ENCODE data around the gene SCAMP1.

DNA sequence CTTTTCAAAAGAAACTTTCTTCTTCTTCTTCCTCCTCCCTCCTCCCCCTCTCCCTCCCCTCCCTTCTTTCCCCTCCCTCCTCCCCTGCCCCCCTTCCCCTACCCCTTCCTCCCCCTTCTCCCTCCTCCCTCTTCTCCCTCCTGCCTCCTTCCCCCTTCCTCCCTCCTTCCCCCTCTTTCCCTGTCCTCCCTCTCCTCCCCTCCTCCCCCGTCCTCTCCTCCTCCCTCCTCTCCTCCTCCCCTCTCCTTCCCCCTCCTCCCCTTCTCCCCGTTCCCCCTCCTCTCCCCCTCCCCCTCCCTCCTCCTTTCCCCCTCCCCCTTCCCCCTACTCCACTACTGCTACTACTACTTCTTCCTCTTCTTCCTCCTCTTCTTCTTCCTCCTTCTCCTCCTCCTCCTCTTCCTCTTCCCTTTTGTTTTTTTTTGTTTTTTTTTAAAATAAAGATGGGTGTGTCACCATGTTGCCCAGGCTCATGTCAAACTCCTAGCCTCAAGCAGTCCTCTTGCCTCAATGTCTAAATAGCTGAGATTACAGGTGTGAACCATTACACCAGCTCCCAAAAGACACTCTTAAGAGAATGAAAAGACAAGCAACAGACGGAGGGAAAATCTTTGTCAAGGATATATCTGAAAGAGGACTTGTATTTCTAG is 87.5 kb downstream of the SCAMP1 start:
- TF ChIP-seq POLR2AphosphoS5 (IDR thresholded peaks at IDR 0.05) (no peak), EZH2 (IDR thresholded peaks at IDR 0.05; ENCODE audit: borderline replicate concordance, insufficient read depth, low read length, poor library complexity, severe bottlenecking) (no peak), EP300 (conservative IDR thresholded peaks at IDR 0.05; ENCODE audit: poor library complexity, severe bottlenecking) (no peak), MXI1 (conservative IDR thresholded peaks at IDR 0.05; ENCODE audit: poor library complexity, severe bottlenecking) (no peak), REST (IDR thresholded peaks at IDR 0.05; ENCODE audit: borderline replicate concordance) (no peak), TAF1 (IDR thresholded peaks at IDR 0.05; ENCODE audit: low read depth) (no peak)
- TF ChIP-seq, protein P1, sequence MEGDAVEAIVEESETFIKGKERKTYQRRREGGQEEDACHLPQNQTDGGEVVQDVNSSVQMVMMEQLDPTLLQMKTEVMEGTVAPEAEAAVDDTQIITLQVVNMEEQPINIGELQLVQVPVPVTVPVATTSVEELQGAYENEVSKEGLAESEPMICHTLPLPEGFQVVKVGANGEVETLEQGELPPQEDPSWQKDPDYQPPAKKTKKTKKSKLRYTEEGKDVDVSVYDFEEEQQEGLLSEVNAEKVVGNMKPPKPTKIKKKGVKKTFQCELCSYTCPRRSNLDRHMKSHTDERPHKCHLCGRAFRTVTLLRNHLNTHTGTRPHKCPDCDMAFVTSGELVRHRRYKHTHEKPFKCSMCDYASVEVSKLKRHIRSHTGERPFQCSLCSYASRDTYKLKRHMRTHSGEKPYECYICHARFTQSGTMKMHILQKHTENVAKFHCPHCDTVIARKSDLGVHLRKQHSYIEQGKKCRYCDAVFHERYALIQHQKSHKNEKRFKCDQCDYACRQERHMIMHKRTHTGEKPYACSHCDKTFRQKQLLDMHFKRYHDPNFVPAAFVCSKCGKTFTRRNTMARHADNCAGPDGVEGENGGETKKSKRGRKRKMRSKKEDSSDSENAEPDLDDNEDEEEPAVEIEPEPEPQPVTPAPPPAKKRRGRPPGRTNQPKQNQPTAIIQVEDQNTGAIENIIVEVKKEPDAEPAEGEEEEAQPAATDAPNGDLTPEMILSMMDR (IDR thresholded peaks at IDR 0.05; ENCODE audit: poor library complexity, severe bottlenecking): no peak

All from neural cell (in vitro differentiated cells).